Smooth muscle cell of the brain vasculature (primary cell): ENCODE data around the gene UNK.
"Not testable (repeated sequence)": the region's sequence is repeated elsewhere in the genome, so short reads cannot be mapped to it uniquely, and the experiment has no call there.

Experiments used
- DNase-seq: peaks from one replicate; pipeline ENCODE4 v3.0.0-alpha.2; 2012; ENCODE audit warnings: low read depth, low spot score

Gene UNK

DNA sequence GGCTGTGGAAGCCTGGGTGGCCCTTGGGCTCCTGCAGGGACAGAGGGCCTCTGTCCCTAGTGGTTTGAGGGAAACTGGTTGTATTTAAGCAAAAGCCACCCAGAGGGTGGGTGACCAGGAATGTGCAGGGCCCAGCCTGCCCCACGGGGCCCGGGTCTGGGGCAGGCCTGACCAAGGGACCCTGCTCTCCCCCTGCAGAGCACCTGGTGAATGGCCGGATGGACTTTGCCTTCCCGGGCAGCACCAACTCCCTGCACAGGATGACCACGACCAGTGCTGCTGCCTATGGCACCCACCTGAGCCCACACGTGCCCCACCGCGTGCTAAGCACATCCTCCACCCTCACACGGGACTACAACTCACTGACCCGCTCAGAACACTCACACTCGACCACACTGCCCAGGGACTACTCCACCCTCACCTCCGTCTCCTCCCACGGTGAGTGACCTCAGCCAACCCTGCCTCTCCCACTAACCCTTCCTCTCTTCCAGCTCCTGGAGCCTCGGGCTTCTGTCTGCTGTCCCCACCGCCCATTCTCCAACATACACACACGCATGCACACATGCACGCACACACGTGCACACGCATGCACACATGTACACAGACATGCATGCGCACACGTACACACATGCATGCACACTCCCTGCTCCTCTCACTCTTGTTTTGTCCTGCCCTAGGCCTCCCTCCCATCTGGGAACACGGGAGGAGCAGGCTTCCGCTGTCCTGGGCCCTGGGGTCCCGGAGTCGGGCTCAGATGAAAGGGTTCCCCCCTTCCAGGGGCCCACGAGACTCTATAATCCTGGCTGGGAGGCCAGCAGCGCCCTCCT, 30.0 kb upstream of the UNK start:
- no peak for DNase-seq

GRCh38 chr17:75755205-75755901, 29.3 kb upstream of the UNK start:
- DNase-seq, result no peak

- DNase-seq, result no peak
Observed at GRCh38 chr17:75755990-75756389, 28.6 kb upstream of the UNK start.

DNA sequence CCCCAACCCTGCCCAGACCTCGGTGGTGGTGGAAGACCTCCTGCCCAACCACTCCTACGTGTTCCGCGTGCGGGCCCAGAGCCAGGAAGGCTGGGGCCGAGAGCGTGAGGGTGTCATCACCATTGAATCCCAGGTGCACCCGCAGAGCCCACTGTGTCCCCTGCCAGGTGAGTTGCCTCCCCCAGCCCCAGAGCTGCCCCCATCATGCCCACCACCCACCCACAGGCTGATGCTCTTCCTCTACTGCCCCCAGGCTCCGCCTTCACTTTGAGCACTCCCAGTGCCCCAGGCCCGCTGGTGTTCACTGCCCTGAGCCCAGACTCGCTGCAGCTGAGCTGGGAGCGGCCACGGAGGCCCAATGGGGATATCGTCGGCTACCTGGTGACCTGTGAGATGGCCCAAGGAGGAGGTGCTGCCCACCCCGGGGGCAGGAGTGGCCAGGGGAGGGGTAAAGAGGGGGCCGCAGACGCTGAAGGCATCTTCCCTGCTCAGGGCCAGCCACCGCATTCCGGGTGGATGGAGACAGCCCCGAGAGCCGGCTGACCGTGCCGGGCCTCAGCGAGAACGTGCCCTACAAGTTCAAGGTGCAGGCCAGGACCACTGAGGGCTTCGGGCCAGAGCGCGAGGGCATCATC, 28.0 kb upstream of the UNK start:
- DNase-seq, result no peak

DNA sequence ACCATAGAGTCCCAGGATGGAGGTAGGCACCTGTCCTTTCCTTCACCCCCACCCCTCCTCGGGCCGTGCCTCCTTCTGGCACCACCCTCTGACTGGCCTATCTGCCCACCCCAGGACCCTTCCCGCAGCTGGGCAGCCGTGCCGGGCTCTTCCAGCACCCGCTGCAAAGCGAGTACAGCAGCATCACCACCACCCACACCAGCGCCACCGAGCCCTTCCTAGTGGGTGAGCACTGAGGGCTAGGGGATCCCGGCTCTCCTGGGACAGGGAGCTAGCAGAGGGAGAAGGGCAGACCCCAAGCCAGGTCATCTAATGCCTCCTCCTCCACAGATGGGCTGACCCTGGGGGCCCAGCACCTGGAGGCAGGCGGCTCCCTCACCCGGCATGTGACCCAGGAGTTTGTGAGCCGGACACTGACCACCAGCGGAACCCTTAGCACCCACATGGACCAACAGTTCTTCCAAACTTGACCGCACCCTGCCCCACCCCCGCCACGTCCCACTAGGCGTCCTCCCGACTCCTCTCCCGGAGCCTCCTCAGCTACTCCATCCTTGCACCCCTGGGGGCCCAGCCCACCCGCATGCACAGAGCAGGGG, 27.4 kb upstream of the UNK start:
- DNase-seq, result no peak

DNA sequence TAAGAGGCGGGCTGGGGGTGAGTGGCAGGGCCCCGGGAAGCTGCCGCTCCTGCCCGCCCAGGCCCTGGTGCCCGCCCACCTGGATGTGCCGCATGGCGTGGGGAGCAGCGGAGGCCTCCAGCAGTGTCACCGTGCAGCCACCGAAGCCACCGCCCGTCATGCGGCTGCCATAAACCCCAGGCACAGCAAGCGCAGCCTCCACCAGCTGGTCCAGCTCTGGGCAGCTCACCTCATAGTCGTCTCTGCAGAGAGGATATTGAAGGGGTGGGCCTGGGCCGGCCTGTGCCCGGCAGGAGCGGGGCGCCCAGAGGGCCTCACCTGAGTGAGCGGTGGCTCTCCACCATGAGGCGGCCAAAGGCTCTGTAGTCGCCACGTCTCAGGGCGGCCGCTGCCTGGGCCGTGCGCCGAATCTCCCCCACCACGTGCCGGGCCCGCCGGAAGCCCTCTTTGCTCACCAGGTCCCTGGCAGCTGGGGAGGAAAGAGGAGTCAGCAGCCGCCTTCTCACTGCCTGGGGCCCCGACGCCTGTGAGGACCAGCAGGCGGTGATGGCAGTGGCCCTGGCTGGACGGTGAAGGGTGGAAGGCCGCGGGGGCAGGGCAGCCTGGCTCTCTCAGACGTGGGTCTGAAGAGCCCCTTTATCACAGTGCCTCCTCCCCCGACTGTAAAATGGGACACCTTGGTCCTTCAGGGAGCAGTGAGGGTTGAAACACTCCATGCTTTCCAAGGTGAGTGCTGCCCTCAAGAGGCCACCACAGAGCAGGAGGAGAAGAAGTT, 26.3 kb upstream of the UNK start:
- no peak for DNase-seq

DNA sequence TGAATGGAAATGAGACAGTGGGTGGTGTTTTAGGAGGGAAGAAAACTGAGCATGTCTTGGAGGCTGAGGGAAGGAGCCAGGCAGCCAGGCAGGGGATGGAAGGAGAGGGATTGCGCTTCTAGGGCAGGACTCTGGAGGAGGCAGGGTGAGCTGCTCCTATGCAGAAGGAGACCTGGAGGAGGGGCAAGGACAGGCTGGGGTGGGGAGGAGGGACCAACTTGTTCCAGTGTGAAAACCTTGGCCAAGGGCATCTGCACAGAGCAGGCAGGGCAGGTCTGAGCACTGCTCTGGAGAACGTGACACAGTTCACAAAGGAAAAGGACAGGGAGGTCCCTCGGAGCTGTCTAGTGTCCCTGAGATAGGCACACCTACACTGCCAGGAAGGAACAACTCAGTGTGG, 25.1 kb upstream of the UNK start:
- no peak for DNase-seq

GRCh38 chr17:75759978-75760640, 24.5 kb upstream of the UNK start:
- DNase-seq, result not testable (repeated sequence)

DNA sequence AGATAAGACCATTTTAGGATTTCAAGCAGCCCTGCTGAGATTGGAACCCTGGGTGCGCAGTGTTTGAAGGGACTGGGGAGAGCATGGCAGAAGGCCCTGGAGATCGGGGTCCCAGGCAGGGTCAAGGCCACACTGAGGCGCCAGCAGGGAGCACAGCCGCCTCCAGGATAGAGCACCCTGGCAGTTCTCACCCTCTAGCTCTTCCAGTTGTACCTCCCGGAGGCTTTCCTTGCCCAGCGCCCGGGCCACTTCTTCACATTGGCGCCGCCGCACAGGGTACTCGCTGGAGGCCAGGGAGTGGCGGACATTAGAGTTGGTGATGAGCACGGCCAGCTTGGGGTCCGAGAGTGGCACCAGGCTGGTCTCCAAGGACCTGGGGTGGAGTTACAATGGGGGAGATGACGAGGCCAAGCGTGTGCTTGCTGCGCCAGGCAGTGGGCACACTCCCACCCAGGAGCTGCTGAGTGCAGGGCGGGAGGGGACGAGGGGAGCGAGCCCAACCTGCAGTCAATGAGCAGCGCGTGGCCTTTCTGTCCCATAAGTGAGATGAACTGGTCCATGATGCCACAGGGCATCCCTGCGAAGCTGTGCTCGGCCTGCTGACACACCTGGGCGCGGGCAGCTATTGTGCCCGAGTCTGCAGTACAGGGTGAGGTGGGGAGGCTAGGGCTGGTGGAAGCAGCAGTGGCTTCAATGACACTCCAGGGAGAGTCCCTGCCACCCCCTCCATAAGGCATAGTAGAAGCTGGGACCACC, 21.9 kb upstream of the UNK start:
- no peak for DNase-seq

GRCh38 chr17:75763269-75763607, 21.4 kb upstream of the UNK start:
- DNase-seq, result no peak

DNA sequence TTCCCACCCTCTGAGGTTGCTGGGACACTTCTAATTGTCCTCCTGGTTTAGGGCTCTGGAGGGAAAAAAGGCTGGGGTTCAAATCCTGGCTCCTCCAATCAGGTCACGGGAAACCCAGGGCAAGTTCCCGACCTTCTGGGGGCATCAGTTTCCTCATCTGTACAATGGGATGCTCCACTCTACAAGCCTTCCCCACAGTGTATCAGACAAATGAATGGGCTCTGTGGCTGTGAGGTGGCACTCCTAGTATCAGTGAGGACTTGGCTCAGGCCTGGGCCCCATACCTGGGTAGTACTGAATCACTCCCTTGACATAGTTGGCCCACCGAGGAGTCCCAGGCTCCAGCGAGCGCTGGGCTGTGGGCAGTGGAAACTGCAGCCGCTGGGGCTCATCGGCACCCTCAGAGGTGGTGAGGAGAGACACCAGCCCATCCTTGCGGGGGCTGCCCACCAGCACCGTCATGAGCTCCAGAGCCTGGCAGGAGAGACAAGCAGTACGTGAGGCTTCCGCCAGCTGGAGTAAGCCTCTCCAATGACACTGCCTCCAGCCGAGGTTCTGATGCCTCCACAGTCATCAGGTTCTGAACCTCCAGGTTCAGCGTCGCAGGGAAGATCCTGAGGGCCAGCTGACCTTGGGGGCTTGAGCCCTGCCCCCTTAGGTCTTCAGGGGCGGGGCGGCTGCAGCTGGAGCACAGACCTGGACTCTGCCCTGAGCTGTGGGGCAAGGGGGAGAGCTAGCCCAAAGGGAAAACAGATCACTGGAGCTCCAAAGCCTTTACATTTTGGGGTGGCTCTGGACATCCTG, 20.8 kb upstream of the UNK start:
- DNase-seq, result no peak

- no peak for DNase-seq
Observed at GRCh38 chr17:75764417-75764710, 20.2 kb upstream of the UNK start.

GRCh38 chr17:75764711-75765421, 19.7 kb upstream of the UNK start, which contains the start of gene GALK1:
TSS of gene GALK1 (minus strand) at chr17:75765192. CDS start at chr17:75765136, 56 bp downstream.
- DNase-seq, result no peak

GRCh38 chr17:75765981-75766380, 18.6 kb upstream of the UNK start:
- no peak for DNase-seq

DNA sequence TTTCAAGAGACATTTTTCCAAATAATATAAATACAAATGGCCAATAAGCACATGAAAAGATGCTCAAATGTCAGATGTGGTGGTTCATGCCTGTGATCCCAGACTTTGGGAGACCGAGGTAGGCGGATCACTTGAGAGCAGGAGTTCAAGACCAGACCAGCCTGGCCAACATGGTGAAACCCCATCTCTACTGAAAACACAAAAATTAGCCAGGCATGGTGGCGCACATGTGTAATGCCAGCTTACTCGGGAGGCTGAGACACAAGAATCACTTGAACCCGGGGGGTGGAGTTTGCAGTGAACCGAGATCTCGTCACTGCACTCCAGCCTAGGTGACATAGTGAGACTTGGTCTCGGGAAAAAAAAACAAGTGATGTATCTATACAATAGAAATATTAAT, 16.7 kb upstream of the UNK start:
- no peak for DNase-seq

GRCh38 chr17:75769536-75769935, 15.1 kb upstream of the UNK start:
- DNase-seq, result no peak

- no peak for DNase-seq
Observed at GRCh38 chr17:75771334-75772281, 13.0 kb upstream of the UNK start.
